Kidney (tissue), 14 donors: Measurements from ENCODE around the gene EPHA6. TPM values are rescaled to one million over a fixed set of nuclear protein-coding genes. Genes with fewer than 3 reads are reported as not detected.

Experiments
- DNase-seq, 5 donors: peaks; one replicate each; pipeline ENCODE4 v3.0.0-alpha.2; 2013 to 2020
- FAIRE-seq: peaks from 2 replicates; lab custom pipeline; 2012; peaks lifted over from hg19 to GRCh38; lab: Jason Lieb, UNC
- H3K27ac ChIP-seq, 2 donors: one replicate each; pipeline ENCODE4 v1.7.0; 2013; ENCODE audit warnings: low read depth in 2 of 2, low read length in 2 of 2, inconsistent platforms in 1 of 2
- H3K27me3 ChIP-seq: one replicate; pipeline ENCODE4 v1.7.1; 2013; ENCODE audit warnings: low read length, inconsistent platforms; ENCODE audit not compliant: control insufficient read depth, insufficient read depth
- H3K36me3 ChIP-seq, 3 donors: one replicate each; pipeline versions ENCODE4 v1.7.0 to v1.7.1; 2013; ENCODE audit warnings: low read length in 3 of 3, control low read depth in 1 of 3, inconsistent platforms in 1 of 3; ENCODE audit not compliant: insufficient read depth in 3 of 3, control insufficient read depth in 2 of 3
- H3K4me1 ChIP-seq, 3 donors: one replicate each; pipeline versions ENCODE4 v1.7.0 to v1.7.1; 2013; ENCODE audit warnings: low read length in 3 of 3, inconsistent platforms in 1 of 3, low read depth in 1 of 3; ENCODE audit not compliant: control insufficient read depth in 2 of 3, insufficient read depth in 2 of 3
- H3K4me3 ChIP-seq, 3 donors: one replicate each; pipeline versions ENCODE4 v1.7.0 to v1.8.1; 2013; ENCODE audit warnings: low read length in 3 of 3, control low read depth in 1 of 3, inconsistent platforms in 1 of 3
- H3K9ac ChIP-seq, 3 donors: one replicate each; pipeline versions ENCODE4 v1.7.0 to v1.7.1; 2013; ENCODE audit warnings: low read length in 3 of 3, control low read depth in 1 of 3, inconsistent platforms in 1 of 3
- H3K9me3 ChIP-seq, 3 donors: one replicate each; pipeline versions ENCODE4 v1.7.0 to v1.7.1; 2013; ENCODE audit warnings: low read length in 3 of 3, control low read depth in 1 of 3, inconsistent platforms in 1 of 3; ENCODE audit not compliant: control insufficient read depth in 2 of 3, insufficient read depth in 1 of 3
- CTCF ChIP-seq: IDR thresholded peaks from 3 replicates; pipeline ENCODE4 v1.5.1; 2012; ENCODE audit warnings: mild to moderate bottlenecking, moderate library complexity, borderline replicate concordance; ENCODE audit not compliant: insufficient read depth; ENCODE audit errors: extremely low read depth
- intact Hi-C: fragments of 100-400 bp; cut with DNase I; formaldehyde crosslinking; loops from one replicate; pipeline ENCODE4 v1.11.1; 2022
- polyA plus RNA-seq: library from polyadenylated mRNA; stranded (reverse); fragments of 350-450 nt; fragmentation: Illumina TruSeq; extraction: RNeasy Lipid Tissue Mini Kit (QIAGEN cat#74804); gene quantifications from one replicate; pipeline ENCODE4 v1.2.3, GENCODE V29; 2014; ENCODE audit warnings: low read depth, low replicate concordance; ENCODE audit not compliant: insufficient read depth
- total RNA-seq: library from RNA; stranded (reverse); fragmentation: NEBNext Ultra II Directional; extraction: Animal tissue kit (Norgen Biotek cat#: 25700); gene quantifications from one replicate; pipeline ENCODE4 v1.2.1, GENCODE V29; 2021
- donor health status: control.
- donor health status: control.
- donor health status: control.
- donor health status: control.
- donor health status: control.
- donor health status: DM: yes; HTN: yes; CAD: no.
- donor health status: Normal renal cell carcinoma (clear cell type).

Gene EPHA6
- total and polyA plus RNA-seq, 2 donors from 2014 or later, result 0.66 TPM; not detected in 1

- H3K4me3 ChIP-seq, result no peak overlapping the region
- FAIRE-seq (no peak), DNase-seq (no peak)
- H3K9ac ChIP-seq, result no peak overlapping the region
- H3K27me3 ChIP-seq, result no peaks in the 10 kb centered on the region
- intact Hi-C loops, result no loop called here
- no peaks in the 10 kb centered on the region for H3K9me3 ChIP-seq
- no peak overlapping the region for H3K27ac ChIP-seq
- H3K36me3 ChIP-seq, result no peaks in the 10 kb centered on the region
- TF ChIP-seq CTCF, result no peak
- H3K4me1 ChIP-seq, result no peaks in the 10 kb centered on the region
These were observed 884.3 kb downstream of the EPHA6 start for GRCh38 chr3:97698691-97699090.

- Histone ChIP-seq H3K27ac (no peak overlapping the region), H3K36me3 (no peaks in the 10 kb centered on the region), H3K9me3 (no peaks in the 10 kb centered on the region), H3K27me3 (no peaks in the 10 kb centered on the region), H3K4me3 (no peak overlapping the region), H3K9ac (no peak overlapping the region), H3K4me1 (no peaks in the 10 kb centered on the region)
- intact Hi-C loops, result no loop called here
- DNase-seq (no peak), FAIRE-seq (no peak)
- no peak for TF ChIP-seq CTCF
These were observed 885.5 kb downstream of the EPHA6 start for GRCh38 chr3:97699889-97700288.

- intact Hi-C loops, result no loop called here
- Histone ChIP-seq H3K4me1 (no peaks in the 10 kb centered on the region), H3K27ac (no peak overlapping the region), H3K9me3 (no peaks in the 10 kb centered on the region), H3K4me3 (no peak overlapping the region), H3K27me3 (no peaks in the 10 kb centered on the region), H3K36me3 (no peaks in the 10 kb centered on the region), H3K9ac (no peak overlapping the region)
- DNase-seq, result peak in 2 of 5 donors; percentile 16 to 70
- no peak for FAIRE-seq
- TF ChIP-seq CTCF, result no peak
These were observed 891.4 kb downstream of the EPHA6 start for GRCh38 chr3:97705764-97706163.

DNA sequence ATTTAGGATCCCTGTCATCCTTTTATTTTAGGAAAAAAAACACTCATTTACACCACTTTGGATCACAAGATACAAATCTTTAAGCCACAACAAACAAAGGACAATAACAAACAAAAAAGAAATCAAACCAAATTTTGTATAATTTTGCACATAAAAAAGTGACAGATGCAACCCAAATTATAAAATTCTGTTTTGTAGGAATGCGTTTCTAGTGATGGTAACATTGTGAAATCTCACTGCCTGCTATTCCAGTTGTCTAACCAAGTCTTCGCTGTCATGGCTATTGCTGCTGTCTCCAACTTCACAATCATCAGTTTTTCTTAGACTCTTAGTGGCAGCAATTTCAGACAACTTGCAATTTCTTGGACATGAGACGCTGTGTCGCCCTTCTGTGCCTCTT is 891.8 kb downstream of the EPHA6 start:
- FAIRE-seq, result no peak
- TF ChIP-seq CTCF, result no peak
- Histone ChIP-seq H3K27ac (no peak overlapping the region), H3K36me3 (no peaks in the 10 kb centered on the region), H3K9ac (no peak overlapping the region), H3K4me1 (no peaks in the 10 kb centered on the region), H3K4me3 (no peak overlapping the region), H3K27me3 (no peaks in the 10 kb centered on the region), H3K9me3 (no peaks in the 10 kb centered on the region)
- intact Hi-C loops, result no loop called here
- no peak for DNase-seq
